Dermis blood vessel endothelial cell (primary cell): ENCODE results near the gene PPIG. TPM values are rescaled to one million over a fixed set of nuclear protein-coding genes. Genes with fewer than 3 reads are reported as not detected.
A peak's percentile ranks its signal among the peaks of the same experiment; 100 is the strongest.
"Not testable (repeated sequence)": the region's sequence is repeated elsewhere in the genome, so short reads cannot be mapped to it uniquely, and the experiment has no call there.

ENCODE experiments used
- DNase-seq: peaks from one replicate; pipeline ENCODE4 v3.0.0; 2010
- total RNA-seq: library from RNA; depleted of rRNA; stranded (reverse); fragments of >200 nt; gene quantifications from 2 replicates; pipeline ENCODE4 v1.2.3, GENCODE V29; 2014

PPIG gene
- 31.6 and 34.2 TPM in 2 replicates for total RNA-seq

DNA sequence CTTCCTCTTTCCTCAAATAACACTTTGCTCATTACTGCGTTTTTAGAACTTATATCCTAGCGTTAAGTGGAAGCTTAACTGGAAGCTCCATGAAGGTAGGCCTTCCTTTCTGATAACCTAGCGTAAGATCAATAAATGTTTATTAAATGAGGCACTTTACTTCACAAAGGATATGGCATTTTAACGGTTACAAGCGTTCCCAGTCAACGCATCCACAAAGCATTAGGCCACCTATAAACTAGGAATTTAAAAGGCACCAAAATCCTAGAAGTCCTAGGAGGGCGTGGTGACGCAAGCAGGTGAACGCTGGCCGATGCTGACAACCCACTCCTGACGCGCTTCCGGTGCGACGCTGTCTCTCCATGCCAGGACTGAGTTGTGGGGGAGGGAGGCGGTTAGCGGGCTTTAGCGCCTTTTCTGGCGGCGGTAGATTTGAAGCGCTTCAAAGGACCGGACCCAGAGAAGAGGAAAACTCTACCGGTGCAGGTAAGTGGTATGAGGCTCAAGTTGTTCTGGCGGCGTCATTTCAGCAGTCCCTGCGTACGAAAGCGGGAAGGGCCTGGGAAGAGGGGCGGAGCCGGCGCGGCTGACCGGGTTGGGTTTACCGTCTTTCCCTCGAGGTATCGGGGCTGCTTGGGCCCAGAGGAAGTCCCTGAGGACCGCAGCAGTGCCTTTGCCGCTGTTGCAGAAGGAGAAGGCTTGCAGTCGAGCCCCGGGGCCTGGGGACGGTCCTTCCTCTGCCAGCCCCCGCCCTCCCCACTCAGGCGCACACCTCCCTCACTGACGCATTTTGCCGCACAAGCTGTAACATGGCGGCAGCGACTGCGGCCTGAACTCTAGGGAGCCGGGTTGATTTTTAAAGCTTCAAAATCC is at the start of gene PPIG:
Gene PPIG, plus strand, starts transcription at position 347 of the 873 bp plus-strand sequence. CDS start 19,691 bp downstream, outside the sequence.
- peak; percentile 96 for DNase-seq

DNA sequence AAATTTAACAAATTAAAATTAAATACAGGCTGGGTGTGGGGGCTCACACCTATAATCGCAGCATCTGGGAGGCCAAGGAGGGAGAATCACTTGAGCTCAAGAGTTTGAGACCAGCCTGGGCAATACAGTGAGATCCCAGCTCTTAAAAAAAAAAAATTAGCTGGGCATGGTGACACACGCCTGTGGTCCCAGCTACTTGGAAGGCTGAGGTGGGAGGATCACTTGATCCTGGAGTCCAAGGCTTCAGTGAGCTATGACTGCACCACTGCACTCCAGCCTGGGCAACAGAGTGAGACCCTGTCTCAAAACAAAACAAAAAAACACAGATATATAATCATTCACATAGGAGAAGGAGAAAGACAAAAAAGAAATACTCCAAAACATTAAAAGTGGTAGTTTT is 44.7 kb upstream of the PPIG start:
- not testable (repeated sequence) for DNase-seq

DNA sequence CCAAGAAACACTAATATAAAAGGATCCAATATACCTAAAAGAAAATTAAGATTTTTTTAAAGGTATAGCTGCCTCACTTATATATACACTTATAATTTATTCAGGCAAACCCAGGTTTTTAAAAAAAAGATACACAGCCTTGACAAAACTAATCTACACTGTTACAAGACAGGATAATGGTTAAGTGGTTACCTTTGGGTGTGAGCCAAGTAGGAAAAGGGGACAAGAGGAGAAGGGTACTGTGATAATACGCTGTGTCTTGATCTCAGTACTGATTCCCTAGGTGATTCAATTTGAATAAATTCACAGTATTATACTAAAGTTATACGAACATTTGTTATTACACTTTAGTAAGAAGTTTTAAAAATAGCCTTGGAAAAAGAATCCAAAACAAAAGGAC is 44.0 kb upstream of the PPIG start:
- no peak for DNase-seq

DNA sequence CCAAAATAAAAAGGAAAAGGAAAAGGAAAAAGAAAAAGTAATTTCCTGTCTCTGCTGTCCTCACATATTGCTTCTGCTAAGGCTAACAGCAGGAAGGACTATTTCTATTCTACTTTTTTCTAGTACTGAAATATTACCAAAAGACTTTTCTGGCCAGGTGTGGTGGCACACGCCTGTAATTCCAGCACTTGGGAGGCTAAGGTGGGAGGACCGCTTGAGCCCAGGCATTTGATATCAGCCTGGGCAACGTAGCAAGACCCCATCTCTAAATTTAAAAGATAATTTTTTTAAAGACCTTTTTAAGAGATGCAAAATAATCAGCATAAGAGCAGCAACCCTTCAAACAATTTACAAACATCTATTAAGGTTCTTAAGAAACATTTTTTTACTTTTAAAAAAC is 41.7 kb upstream of the PPIG start:
- DNase-seq = no peak

DNA sequence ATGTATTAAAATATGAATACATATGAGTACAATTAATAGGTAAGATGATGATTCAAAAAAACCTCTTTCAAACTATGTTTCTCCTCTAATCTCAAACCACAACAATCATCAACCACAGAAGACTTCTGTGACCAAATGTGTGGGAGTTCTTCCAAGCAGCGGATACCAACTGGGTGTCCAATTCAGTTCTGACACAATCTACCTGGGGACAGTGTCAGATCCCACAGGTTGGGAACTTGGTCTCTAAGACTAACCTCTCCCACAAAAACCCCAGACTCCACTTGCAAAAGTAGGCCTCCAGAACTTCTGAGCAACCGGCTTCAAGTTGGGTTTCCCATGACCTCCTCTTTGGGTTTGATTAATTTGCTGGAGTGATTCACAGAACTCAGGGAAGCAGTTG is 37.4 kb upstream of the PPIG start:
- no peak for DNase-seq

DNA sequence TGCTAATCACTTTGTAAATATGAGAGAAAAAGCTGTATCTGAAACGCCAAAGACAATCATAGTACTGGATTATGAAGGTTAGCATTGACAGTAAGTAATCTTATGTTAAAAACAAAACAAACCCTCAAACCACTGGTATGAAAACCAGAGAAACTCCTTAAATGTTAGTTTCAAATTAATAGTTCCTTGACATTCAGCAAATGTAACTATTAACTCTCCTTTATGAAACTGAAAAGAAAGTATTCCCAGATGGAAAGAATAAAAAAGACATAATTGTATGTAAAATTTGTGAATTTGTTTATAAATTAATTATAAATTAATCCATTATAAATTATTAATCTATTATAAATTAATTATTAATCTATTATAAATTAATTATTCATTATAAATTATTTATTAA is 22.8 kb upstream of the PPIG start:
- DNase-seq = no peak

DNA sequence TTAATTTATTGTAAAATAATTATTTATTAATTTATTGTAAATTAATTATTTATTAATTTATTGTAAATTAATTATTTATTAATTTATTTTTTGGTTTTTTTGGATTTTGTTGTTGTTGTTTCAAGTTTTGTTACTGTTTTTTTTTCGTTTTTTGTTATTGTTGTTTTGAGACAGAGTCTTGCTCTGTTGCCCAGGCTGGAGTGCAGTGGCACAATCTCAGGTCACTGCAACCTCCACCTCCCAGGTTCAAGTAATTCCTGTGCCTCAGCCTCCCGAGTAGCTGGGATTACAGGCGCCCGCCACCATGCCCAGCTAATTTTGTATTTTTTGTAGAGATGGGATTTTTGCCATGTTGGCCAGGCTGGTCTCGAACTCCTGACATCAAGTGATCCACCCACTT is 22.1 kb upstream of the PPIG start:
- not testable (repeated sequence) for DNase-seq

DNA sequence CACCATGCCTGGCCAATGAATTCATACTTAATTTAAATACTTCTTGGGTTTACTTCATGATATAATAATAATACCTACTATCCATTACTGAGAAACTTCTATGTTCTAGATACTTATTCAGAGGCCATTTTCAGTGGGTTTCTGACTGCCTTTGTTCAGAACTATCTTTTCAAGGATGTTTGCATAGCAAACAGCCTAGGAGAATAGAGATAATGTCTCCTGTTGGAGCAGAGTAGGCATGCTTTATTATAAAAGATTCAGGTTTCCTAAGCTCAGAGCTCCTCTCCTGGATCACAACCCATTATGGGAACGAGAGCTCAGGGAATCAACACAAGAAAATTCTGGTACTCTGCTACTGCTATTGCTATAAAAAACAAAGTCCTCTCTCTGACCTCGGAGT is 21.6 kb upstream of the PPIG start:
- DNase-seq = no peak

DNA sequence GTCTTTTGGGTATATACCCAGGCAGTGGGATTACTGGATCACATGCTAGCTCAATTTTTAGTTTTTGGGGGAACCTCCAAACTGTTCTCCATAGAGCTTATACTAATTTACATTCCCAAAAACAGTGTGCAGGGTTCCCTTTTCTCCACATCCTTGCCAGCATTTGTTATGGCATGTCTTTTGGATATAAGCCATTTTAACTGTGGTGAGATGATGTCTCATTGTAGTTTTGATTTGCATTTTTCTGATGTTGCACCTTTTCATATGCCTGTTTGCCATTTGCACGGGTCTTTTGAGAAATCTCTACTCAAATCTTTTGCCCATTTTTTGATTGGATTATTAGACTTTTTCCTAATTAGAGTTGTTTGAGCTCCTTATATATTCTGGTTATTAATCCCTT is 18.5 kb upstream of the PPIG start:
- no peak for DNase-seq

DNA sequence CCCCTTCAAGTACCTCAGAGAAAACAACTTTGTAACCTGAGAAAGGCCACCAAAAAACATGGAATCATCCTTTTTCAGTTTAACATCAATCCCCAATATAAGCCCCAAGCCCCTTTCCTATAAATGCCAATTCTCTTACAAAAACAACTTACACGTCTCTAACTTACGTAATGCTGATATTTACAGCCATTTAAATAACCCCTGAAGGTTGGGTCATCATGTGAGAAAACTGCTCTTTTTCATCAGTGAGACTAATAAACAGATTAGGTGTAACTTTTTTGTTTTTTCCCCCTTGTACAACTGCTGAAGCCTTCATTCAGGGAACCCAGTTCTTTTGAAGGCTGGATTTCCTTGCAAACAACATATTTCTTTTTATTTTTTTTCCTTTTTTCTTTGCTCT is 14.2 kb upstream of the PPIG start:
- DNase-seq = no peak

DNA sequence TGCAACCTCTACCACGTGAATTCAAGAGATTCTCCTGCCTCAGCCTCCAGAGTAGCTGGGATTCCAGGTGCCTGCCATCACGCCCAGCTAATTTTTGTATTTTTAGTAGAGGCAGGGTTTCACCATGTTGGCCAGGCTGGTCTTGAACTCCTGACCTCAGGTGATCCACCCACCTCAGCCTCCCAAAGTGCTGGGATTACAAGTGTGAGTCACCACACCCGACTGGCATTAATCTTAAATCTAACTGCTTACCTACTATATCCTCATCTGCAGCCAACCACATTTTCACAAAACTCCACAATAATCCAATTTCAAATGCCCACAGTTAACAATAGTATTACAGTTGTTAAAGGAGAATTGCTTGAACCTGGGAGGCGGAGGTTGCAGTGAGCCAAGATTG is 13.4 kb upstream of the PPIG start:
- DNase-seq = not testable (repeated sequence)

DNA sequence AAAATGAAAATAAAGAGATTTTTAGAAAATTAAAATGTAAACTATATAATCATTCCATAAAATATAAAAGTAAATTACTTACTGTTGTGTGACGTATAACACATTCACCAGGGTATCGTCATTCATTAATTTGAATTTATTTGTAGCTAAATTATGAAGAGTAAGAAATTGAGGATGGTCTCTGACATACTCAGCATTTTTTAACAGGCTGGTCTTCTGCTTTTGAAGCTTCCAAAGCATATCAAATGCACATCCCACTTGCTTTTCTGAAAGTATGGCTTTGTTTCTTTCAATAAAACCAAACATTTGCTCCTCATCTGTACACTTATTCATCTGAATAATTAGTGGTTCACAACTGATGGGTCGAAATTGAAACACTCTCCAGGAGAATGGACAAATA is 12.6 kb upstream of the PPIG start:
- DNase-seq = no peak

DNA sequence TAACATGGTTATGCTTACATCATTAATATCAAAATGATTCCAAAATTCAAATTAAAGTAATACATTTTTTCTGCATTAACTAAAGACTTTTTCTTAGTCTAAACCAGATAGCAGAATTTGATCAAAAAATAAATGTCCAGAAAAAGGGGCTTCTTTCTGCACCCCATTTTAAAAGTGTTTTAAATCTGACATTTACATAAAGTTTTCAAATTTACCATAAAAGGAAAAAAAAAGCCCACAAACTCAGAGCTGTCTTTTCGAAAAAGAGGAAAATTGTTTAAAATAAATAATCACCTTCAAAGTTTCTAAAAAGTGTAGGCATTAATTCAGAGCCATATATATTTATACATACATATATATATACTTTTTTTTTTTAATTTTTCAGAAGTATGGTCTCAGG is 12.0 kb upstream of the PPIG start:
- DNase-seq = no peak

DNA sequence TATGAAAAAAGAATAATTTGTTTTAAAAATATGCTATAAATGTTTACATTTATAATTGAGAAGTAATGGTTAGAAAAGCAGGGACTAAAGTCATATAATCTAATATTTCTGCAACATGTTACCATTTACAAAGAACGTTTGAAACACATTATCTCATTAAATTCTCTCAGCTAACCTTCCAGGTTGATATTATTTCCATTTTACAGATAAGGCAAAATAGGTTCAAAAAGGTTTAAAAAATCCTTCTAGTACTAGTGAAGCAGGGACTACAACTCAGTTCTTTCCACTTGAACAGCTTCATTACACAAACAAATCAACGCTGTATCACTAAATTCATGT is 11.4 kb upstream of the PPIG start:
- no peak for DNase-seq

DNA sequence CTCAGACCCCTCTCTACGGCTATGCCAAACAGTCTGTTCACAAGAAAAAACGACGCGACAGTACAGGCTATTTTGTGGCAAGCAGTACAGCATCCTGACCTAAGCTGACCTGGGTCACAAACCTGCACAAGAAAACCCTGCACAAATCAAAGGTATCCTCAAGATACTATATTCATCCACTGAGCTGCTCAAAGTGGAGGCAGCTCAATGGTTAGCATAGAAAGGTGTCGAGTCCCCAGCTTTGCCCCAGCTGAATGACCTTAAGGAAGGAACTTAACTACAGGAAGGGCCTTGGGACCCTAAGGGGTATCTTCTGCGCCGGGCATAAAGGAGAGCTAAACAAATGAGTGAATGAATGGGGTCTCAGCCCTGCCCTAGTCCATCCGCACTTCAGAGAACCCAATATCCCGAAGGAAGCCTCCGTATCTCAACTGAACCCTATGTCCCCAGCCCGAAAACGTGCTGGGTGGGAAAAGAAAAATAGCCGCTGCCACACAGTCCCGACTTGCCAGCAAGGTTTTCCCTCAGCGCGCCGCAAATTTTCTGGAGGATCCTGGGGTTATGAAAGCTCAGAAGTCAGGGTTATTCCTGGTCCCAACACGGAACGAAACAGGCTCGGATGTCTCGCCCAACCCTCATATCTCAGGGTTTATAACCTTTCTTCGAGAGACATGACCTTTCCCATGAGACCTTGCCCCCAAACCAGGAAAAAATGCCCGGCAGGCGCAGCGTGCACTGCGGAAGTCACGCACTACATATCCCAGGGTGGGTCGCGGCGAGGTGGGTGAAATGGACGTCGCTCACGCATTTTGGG is 10.8 kb upstream of the PPIG start, which contains the start of gene FASTKD1:
Gene FASTKD1, minus strand, starts transcription at position 706 of the 814 bp plus-strand sequence. CDS start 1,836 bp downstream, outside the sequence.
- peak; percentile 92 for DNase-seq

DNA sequence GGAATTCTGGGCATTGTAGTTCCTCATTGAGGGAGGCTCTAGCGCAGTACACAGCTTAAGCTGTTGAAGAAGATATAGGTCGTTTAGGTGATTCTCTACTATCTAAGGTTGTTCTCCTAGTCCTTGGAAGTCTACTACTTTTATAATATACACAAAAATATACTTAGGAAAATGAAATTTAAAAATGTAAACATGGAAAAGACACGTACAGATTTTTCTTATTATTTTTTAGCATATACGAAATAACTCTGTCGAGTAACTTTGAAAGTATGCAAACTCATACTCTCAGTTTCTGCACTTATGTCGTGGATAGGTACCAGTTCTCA is 10.2 kb upstream of the PPIG start:
- no peak for DNase-seq

DNA sequence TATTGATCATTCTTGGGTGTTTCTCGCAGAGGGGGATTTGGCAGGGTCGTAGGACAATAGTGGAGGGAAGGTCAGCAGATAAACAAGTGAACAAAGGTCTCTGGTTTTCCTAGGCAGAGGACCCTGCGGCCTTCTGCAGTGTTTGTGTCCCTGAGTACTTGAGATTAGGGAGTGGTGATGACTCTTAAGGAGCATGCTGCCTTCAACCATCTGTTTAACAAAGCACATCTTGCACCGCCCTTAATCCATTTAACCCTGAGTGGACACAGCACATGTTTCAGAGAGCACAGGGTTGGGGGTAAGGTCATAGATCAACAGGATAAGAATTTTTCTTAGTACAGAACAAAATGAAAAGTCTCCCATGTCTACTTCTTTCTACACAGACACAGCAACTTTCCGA is 9.6 kb upstream of the PPIG start:
- DNase-seq = not testable (repeated sequence)

DNA sequence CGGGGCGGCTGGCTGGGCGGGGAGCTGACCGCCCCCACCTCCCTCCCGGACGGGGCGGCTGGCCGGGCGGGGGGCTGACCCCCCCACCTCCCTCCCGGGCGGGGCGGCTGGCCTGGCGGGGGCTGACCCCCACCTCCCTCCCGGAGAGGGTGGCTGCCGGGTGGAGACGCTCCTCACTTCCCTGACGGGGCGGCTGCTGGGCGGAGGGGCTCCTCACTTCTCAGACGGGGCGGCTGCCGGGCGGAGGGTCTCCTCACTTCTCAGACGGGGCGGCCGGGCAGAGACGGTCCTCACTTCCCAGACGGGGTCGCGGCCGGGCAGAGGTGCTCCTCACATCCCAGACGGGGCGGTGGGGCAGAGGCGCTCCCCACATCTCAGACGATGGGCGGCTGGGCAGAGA is 8.9 kb upstream of the PPIG start:
- not testable (repeated sequence) for DNase-seq

DNA sequence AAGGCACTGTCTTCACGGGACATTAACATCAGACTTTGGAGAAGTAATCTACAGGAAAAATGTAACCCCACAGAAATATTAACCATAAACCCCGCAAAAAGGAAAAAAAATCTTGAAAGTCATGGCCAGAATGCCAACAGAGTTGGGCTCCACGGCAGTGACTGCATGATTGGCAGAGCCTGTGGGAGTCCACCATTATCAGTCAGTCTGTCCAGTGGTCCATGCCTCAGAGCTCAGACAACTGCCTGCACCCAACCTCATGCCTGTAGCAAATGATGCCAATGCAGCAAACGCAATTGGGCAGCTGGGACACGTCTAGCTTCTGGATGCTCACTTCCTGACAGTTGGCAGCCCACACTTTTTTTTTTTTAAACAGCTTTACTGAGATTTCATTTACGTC is 5.1 kb upstream of the PPIG start:
- no peak for DNase-seq

DNA sequence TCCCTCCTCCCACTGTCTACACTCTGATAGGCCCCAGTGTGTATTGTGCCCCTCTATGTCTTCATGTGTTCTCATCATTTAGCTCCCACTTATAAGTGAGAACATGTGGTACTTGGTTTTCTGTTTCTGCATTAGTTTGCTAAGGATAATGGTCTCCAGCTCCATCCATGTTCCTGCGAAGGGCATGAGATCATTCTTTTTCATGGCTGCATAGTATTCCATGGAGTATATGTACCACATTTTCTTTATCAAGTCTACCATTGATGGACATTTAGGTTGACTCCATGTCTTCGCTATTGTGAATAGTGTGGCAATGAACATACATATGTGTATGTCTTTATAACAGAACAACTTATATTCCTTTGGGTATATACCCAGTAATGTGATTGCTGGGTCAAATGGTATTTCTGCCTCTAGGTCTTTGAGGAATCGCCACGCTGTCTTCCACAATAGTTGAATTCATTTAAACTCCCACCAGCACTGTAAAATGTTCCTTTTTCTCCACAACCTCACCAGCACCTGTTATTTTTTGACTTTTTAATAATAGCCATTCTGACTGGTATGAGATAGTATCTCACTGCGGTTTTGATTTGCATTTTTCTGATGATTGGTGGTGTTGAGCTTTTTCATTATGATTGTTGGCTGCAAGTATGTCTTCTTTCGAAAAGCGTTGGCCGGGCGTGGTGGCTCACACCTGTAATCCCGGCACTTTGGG is 1.4 kb upstream of the PPIG start:
- not testable (repeated sequence) for DNase-seq

DNA sequence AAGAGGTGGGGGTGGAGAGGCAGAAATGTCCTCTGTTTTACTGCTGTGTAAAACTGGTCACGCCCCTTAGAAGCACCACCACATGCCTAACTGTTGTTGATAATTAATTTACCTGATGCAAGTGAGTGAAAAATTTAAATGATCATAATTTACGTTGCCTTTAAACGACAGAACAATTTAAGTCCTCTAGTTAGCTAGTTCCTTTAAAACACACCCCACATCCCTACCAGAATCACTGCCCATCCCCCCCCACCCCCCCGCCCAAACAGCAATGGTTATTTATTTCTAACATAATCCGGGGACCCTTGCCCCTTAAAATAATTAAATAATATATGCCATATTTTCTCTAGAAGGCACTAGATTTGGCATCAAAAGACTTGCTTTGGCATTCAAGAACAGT is 633 bp upstream of the PPIG start:
- DNase-seq = no peak

DNA sequence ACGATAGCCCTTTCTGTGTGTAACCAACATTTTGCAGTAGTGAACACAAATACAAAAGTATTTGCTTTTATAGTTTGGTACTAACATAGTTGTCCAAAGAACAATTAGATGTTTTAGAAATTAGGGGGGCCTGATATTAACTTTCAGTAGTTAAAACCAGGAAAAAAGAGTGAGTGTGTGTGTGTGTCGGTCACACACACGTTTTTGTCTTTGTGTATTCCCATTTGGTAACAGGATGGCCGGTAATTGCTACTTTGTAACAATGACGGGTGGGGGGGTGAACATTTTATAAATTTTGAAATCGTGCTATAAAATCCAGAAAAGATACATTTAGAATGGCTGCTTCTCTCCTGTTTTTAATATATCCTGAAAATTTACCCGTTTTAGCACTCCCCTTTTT is 1.5 kb downstream of the PPIG start:
- peak; percentile 20 for DNase-seq

DNA sequence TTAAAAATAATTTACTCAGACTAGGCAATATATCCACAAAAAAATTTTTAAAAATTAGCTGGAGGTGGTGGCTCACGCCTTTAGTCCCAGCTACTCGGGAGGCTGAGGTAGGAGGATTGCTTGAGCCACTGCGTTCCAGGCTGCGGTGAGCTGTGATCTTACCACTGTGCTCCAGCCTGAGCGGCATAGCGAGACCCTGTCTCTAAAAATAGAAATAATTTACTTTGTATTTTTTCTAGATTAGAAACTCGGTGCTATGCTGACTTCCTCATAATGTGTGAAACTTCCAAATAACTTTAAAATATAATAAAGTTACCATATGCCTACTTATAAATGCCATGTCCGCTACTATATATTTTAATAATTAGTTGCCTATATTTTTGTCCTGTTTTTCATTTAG is 6.7 kb downstream of the PPIG start:
- DNase-seq = no peak
